Posterior vena cava (tissue), 2 donors: ENCODE data around the gene CMPK2. TPM values are rescaled to one million over a fixed set of nuclear protein-coding genes. Genes with fewer than 3 reads are reported as not detected.

ENCODE experiments used
- DNase-seq: peaks from one replicate; pipeline ENCODE4 v3.0.0-alpha.2; 2020; ENCODE audit warnings: low spot score
- intact Hi-C, 2 donors: fragments of 100-400 bp; cut with DNase I; formaldehyde crosslinking; loops; one replicate each; pipeline versions ENCODE4 v1.14.1 to v1.14.2; 2022 to 2023
- total RNA-seq, 2 donors: library from RNA; stranded (reverse); fragmentation: NEBNext Ultra II Directional; extraction: Animal tissue kit (Norgen Biotek cat#: 25700); gene quantifications; one replicate each; pipeline ENCODE4 v1.2.1, GENCODE V29; 2021
- donor health status: DM: yes; HTN: yes; CAD: no.
- donor health status: DM: yes; HTN: yes; CAD: no.

CMPK2 gene
- total RNA-seq, 2 donors from 2014 or later = 3.0 to 4.9 TPM

DNA sequence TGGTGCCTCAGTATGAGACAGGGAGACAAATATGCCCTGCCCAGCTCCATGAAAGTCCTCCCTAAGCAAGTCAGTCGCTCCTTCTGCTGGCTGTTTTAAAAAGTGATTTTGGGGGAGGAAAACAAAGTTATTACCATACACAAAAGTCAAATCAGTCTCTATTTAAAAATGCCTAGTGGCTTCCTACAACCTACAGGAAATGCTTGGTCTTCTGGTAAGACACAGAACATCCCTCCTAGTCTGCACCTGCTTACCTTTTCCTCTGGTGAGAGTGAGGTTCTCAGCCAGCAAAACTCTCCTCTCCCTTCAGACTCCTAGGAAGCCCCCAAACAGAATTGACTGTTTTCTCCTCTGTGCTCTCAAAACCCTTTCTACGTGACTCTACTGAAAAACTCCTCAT is 13.5 kb downstream of the CMPK2 start:
- intact Hi-C loops = no loop called here
- no peak for DNase-seq

DNA sequence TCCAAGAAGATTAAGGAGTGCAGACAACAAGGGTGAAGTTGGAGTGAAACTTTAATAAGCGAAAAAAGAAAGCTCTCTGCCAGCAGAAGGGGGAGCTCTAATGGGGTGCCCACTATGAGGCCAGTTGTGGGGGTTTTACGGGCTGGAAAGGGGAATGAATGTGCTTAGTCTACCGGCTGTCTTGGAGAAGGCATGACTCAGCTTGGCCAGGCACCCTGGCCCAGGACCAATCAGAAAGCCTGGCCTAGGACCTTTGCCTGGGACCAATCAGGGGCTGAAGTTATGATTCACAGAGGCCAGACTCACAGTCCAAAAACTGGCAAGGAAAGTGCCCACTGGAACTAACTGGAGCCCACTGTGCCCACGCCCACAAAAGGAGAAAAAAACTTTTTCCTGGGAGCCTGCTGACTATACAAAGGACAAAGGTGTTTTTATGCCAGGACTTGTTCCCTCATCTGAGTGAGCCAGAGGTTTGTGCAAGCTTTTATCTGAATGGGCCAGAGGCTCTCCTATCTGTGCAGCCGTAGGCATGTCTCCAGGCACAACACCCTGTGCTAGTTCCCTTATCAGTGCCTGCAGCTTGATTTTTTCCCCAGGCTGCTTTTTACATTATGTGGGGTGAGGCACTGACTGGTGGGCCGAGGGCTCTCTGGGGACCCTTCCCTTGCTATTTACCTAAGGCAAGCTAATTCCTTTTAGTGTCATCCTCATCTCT is 18.6 kb downstream of the CMPK2 start:
- no peak for DNase-seq
- intact Hi-C loops = no loop called here

DNA sequence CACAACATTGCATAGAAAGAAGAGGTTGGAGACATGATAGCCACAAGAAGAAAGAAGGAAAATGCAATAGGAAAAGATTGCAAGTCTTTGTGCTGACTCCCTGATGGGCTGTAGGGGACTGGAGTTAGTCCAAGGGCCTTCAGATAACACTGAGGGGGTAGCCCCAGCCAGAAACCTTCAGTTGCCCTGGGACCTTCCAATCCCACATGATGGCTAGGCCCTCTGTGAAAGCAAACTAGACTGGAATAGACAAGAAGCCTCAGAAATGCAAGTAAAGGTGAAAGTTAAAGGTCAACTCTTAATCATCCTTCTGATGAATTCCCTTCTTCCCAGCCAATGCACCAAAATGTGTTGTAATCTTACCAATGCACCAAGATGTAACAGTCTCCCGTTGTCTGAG is 19.2 kb downstream of the CMPK2 start:
- no peak for DNase-seq
- intact Hi-C loops = no loop called here

DNA sequence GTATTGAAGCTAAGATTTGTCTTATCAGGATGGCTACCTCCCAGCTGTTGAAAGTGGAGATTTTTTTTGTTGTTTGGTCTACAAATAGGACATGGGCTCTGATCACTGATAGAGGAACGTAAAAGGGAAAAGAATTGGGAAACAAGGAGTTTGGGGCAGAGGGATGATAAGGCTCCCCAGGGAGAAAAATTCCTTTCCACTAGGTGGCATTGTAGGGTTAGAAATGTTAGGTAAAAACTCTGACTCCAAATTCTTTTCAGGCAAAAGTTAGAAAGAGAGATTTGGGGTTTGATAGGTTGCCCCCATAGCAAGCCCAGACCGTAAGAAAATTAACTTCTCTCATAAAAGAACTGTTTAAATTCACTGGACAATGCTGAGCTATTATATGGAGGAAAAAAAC is 19.8 kb downstream of the CMPK2 start:
- intact Hi-C loops = no loop called here

DNA sequence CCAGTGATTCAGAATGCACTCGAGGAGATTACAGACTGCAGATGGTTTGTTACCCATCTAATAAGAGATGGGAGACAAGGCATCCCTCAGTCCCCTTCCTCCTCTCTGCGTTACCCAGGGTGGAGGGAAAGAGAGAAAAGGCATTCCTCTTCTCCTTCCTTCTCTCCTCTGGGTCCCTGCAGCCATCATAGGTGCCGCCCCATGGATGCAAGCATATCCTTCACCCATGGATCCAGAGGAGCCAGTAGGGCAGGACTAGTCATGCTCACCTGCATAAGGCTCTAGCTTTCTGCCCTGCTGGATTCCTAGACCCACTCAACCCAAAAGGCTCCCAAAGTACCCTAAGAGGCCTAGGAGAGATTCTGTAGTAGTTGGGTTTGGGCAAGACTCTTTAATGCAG is 20.4 kb downstream of the CMPK2 start:
- intact Hi-C loops = no loop called here
- DNase-seq = no peak

More for the DNA sequence above, 19.8 kb downstream of the CMPK2 start:
- DNase-seq = no peak

DNA sequence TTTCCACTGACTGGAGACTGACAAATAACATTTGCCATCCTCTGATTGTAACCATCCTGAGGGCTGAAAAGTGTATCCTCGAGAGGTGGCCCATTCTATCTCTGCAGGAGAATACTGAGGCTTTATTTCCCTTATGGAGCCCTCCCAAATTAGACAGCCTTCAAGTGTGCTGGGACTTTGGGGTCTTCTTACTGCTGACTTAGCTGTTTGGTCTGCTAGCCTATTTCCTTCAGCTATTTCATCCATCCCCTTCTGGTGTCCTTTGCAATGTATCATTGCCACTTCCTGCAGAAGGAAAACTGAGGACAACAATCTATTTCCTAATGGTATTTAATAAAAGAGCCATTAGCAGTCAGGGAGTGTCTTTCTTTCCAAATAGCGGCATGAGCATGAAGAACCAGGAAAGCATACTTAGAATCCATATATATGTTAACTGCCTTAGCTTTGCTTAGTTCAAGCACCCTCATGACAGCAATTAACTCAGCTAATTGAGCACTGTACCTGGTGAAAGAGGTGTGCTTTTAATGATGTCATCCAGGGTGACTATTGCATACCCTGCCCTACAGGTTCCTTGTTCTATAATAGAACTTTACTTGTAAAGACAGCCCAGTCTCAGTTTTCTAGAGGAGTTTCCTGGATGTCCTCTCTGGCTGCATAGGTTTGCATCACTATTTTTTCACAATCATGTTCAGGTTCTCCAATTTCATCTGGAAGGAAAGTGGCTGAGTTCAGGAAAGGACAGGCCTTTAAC is 24.0 kb downstream of the CMPK2 start:
- intact Hi-C loops = no loop called here

DNA sequence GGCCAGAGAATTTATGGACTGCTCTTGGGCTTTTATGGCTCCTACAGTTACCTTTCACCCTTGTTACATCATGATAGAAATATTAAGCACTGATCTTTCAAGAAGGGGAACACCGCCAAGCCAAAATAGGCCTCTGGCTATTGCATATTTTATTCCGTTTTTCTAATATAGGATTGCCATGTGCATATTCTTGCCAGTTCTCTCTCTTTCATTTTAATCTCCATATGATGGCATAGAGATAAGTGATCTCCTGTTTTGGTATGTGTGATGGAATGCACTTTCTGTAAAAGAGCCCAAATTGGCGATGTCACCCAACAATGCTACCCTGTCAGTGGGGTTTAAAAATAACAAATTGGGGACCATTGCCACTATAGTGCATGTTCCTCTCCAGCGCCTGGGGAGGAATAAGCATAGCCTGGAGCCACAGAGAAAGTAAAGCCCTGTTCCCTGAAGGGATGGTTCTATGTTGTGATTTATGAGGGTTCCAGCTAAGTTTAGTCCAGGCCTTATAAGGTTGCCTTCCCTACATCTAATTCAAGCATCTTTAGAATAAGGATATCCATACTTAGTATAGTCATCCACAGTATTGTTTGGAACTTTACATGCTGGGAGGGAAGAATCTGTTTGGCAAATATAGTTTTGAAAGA is 26.9 kb downstream of the CMPK2 start:
- intact Hi-C loops = no loop called here
- DNase-seq = no peak

More for the DNA sequence above, 24.0 kb downstream of the CMPK2 start:
- DNase-seq = no peak

DNA sequence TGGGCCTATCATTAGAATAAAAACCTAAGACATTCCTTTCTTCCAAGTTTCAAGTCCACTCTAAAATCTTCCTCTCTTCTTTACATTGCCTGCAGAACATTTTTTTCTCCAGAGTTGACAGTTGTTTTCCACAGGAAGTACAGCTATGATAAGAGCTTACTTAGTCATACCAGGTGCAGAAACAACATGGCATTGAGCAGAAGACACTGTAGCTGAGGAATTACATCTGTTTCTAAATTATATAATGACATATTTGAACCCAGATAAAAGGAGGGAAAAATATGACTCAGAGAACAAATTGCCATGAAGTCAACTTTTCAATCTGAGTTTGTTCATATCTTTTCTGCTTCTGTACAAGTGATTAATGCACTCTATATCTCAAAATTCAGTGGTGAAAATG is 30.2 kb downstream of the CMPK2 start:
- intact Hi-C loops = no loop called here
- no peak for DNase-seq

DNA sequence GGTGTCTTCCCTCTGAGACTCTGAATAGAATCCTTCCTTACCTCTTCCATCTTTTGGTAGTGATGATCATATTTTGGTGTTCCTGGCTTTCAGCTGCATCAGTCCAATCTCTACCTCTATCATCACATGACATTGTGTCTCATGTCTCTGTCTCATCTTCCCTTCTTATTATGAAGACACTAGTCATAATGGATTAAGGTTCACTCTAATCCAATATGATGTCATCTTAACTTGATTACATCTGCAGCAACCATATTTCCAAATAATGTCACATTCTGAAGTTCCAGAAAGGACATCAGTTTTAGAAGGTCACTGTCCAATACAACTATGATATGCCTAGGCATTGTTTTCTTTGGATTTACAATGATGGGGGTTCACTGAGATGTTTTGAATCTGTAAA is 31.5 kb downstream of the CMPK2 start:
- intact Hi-C loops = no loop called here
- no peak for DNase-seq

DNA sequence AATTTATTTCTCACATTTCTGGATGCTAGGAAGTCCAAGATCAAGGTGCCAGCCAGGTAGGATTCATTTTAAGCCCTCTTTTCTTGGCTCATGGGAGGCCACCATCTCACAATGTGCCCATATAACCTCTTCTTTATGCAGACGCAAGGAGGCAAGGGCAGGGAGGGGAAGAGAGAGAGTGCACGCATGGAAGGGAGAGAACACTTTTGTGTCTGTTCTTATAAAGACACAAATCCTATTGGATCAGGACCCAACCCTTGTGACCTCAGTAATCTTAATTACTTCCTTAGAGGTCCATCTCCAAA is 32.5 kb downstream of the CMPK2 start:
- DNase-seq = no peak
- intact Hi-C loops = no loop called here

DNA sequence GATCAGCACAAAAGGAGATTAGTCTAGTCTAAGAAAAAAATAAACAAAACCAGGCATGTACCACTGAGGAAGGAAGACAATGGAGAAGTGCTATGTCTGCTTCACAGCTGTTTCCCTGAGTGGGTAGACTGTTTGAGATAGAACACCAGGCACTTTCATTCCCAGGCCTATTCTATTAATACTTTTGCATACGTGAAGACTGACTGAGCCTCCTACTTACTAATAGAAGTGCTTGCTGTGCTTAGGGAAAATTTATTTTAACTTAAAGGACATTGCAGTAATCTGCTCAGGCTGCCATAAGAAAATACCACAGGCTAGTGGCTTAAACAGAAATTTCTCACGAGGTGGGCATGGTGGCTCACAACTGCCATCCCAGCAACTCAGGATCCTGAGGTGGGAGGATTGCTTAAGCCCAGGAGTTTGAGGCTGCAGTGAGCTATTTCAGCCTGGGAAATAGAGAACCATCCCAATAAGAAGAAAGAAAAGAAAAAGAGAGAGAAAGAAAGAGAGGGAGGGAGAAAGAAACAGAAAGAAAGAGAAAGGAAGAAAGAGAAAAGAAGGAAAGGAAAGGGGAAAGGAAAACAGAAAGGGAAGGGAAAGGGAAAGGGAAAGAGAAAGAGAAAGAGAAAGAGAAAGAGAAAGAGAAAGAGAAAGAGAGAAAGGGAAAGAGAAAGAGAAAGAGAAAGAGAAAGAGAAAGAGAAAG is 33.0 kb downstream of the CMPK2 start:
- intact Hi-C loops = no loop called here
- no peak for DNase-seq

DNA sequence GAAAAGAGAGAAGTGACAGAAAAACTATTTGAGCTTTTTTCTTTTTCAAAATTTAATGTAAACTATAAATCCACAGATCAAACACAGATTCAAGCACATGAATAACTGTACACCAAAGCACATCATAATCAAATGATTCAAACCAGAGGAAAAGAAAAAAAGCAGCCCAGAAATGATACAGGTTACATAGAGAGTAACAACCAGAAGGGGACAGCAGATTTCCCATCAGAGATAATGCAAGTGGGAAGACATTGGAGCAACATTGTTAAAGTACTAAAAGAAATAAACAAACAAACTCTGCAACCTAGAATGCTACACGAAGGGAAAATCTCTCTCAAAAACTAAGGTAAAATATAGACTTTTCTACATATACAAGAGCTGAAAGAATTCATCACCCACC is 34.5 kb downstream of the CMPK2 start:
- DNase-seq = no peak
- intact Hi-C loops = no loop called here

DNA sequence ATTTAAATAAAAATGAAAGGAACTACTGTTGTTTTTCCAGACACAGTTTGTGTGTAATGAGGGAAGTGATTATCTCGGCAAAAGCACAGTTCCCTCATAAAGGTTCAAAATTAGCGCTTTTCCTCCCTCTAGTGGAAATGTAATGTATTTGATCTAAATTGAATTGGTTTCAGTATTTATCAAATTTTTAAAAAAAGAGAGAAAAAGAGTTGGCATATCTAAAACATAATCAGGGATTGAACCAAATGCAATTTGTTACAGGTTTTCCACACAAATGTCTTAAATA is 37.5 kb downstream of the CMPK2 start:
- DNase-seq = no peak
- intact Hi-C loops = no loop called here

DNA sequence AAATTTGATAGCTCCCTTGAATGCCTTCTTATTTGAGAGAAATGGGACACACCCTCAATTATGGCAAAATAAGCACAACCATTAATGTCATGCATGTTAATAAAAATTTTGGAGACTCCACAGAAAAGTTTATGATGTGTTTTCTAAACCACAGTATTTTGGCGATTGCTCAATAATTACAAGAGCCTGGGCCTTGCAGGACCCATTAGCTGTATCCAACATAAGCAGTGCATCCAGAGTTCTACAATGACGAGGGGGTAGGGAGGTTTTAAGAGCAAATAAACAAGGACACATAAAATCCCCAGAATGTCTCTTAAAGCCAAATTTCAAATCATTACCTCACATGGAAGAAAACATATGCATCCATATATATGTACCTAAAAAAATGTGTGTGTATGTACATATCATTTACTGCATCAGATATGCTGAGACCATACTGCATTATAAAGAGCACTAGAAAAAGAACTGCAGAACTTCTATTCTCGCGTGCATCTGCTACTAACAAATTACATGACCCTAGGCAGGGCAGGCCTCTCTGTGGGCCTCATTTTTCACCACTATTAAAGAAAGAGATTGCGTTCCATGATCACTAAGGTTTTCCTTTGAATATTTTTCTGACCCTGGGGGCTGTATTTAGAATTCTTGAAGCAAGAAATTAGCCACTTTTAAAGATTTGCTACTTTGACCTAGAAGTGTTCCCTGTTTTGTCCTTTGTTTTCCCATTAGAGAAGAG is 38.0 kb downstream of the CMPK2 start:
- intact Hi-C loops = no loop called here
- DNase-seq = no peak

DNA sequence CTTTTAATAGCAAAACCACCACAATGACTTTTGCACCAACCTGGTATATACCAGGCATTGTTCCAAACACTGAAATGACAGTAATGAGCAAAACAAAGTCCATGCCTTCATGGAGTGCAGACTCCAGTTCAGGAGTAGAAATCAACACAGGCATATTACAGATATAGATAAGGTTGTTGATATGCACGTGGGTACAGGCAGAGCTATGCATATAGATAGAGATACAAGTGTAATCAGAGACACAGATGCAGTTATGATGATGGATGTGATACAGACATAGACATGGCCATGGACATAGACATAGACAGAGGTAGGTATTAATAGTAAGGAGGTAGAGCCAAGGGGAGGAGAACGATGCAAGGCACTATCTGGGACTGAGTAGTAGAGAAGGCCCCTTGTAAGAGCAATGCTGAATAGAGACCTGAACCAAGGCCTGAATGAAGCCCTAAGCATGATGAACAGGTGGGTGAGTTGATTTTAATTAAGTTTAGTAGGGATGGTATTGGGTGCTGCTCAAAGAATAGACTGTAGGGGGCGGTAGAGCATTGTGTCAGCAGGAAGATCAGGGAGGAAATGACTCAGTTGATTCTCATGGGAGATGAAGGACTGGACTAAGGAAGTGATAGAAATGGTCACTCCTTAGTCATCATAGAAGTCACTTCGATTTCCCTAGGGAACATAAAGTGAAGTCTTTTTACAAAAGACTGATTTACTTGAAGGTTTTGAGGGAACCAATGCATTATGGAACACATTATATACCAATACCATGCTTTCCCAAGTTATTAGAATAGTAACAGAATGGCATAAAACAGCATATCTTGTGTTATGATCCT is 39.4 kb downstream of the CMPK2 start:
- intact Hi-C loops = no loop called here
- no peak for DNase-seq

DNA sequence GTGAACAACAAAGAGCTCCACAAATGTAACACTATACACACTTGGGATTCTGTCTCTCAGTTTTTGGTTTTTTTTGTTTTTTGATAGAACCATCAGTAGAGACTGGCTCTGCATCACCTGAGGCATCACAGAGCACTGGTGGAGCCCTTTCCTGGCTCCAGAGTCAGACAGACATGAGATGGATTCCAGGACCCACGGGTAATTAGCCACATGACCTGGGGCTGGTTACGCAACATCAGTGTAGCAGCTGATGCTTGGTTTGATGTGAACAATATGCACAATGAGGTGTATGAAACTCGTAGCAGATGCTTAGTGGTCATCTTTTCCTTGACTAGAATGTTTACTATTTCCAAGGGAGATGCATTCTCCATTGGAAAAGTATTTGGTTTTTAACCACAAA is 40.7 kb downstream of the CMPK2 start:
- no peak for DNase-seq
- intact Hi-C loops = no loop called here

DNA sequence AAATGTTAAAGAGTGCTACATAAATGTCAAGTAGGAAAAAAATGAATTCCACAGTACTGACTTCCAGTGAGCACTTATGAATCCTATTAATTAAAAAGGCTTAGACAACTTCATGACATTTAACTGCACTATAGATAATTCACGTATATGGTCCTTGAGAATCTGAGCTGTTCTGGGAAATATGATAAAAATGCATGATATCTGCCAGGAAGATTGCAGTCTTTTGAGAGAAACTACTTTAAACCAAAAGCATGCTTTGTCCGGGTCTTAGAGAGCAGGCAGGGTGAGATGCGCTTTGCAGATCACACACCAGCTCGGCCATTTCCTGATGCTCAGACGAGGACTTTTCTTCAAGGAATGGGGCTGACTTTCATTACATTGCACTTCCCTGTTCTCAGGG is 42.6 kb downstream of the CMPK2 start:
- intact Hi-C loops = no loop called here
- DNase-seq = no peak

DNA sequence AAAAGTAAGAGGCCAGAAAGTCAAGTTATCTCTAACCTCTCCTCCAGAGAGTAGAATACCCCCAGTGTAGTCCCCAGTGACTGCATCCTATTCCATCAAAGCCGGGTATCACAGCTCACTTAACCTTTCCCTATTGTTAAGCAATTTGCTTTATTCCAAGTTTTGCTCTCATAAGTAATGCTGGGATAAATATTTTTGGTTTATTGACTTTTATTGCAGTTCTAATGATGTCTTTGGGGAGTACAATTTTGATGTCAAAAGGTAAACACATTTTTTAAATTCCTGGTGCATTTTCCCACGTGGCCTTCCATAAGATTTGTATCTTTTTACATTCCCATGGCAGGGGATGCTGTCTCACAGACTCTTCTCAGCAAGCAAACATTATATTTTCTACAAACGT is 43.3 kb downstream of the CMPK2 start:
- no peak for DNase-seq
- intact Hi-C loops = no loop called here
